NCI-H2171 (cell line): Measurements from ENCODE around the gene NUP62.
"Not testable (repeated sequence)": the region's sequence is repeated elsewhere in the genome, so short reads cannot be mapped to it uniquely, and the experiment has no call there.

Experiments used
- DNase-seq: peaks from one replicate; lab custom pipeline; 2025; lab: John Stamatoyannopoulos, UW

Gene NUP62

DNA sequence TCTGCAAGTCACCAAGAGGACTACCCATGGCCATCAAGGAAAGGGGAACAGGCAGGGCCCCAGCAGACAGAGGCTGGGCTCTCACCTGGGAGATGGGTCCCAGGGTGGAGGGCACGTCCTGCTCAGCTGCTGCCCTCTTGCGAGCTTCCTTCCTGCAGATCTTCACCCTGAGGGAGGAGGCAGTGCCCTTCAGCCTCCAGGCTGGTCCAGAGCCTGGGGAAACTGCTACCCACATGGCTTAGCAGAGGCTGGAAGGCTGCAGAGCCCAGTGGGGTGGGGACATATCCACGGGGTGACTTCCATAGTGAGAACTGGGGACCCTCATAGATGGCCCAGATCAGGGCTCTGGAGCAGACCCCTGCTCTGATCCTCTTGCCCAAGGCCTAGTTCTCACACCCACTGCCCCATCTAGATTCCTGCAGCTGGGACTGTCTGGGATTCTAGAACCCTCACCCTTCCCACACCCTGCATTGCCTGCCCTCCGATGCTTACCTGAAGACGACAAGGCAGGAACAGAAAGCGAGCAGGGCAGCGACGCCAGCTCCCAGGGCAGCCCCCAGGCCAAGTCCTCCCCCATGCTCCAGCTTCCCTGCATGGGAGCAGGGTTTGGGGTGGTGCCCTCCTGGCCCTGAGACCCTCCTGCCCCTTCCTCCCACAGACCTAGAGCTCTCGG is 22.6 kb upstream of the NUP62 start:
- DNase-seq: no peak

DNA sequence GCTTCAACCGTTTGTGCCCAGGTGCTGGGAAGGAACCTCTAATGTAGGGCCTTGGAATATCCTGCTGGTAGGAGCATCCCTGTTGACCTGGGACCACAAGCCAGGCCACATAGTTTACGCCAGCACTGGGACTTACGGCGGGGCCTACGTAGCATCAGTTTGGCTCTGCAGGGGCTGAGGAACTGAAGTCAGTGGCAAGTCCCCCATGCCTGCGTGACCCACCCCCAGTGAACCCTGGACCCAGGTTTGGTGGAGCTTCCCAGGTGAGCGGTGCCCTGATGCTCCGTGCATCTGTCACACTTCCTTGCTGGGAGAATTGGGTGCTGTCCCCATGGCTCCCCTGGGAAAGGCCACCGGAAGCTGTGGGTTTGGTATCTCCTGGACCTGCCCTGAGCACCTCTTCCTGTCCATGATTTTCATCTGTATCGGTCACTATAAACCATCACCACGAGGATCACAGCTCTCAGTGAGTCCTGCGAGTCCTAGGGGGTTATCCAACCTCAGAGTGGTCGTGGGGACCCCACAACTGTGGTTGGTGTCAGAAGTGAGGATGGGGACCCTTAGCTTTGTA is 21.7 kb upstream of the NUP62 start:
- no peak for DNase-seq

DNA sequence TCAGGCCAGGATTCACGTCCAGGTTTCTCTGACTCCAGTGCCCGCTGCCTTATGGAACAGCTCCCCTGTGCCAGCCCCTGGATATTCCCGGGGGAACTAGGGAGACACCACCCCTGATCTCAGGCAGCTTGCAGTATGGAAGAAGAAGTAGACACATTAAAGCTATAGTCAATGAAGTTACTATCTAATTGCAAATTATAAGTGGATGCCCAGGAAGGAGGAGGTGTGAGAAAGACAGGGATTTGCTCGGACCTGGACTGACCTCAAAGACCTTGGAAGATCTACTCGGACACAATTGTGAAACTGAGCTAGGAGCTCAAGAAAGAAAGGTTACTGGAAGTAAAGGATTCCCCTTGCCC is 21.3 kb upstream of the NUP62 start:
- no peak for DNase-seq

DNA sequence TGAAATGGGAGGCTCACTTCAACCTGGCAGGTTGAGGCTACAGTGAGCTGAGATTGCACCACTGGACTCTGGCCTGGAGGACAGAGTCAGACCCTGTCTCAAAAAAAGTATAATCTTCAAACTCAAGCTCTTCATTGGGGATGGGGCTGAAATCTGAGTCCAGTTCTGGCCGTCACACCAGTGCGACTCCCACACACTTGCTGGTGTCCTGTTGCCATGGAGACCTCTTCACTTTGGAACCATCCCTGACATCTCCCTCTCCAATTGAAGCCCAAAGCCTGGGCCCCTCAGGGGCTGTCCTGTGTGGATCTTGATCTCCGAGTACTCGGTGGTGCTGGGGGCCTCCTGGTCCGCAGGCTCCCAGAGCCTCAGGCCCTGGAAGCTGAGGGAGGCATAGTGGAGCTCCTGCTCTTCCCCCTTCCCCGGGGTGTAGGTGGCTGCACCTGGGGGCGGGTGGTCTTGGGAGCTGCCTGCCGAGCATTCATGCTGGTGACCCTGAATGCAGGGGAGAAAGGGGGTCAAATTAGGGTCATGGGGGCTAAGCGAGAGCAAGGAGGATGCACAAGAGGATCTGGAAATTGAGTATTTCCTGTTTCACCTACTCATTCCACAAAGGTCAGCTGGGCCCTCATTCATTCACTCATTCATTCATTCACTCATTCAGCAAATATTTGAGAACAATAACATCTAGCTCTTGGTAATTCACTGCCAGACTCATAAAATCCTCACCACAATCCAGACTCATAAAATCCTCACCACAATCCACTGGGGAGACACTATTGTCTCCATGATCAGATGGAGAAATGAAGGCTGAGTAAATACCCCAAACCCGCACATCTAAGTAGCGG is 20.7 kb upstream of the NUP62 start:
- DNase-seq: no peak

DNA sequence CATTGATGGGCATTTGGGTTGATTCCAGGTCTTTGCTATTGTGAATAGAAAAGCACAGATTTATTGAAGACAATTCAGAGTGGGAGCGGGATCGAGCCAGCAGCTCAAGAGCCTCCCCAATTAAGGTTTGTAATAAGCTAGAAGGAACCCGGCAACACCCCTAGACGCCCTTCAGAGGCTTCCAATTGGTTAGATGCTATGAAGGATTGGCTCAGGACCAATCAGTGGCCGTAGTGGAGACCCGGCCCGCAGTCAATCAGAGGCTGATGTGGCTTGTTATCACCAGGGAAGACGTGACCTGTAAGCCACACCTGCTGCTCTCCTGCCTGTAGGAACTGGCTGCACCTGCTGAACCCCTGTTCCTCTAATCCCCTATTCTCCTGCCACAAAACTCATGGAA is 17.1 kb upstream of the NUP62 start:
- DNase-seq: no peak

DNA sequence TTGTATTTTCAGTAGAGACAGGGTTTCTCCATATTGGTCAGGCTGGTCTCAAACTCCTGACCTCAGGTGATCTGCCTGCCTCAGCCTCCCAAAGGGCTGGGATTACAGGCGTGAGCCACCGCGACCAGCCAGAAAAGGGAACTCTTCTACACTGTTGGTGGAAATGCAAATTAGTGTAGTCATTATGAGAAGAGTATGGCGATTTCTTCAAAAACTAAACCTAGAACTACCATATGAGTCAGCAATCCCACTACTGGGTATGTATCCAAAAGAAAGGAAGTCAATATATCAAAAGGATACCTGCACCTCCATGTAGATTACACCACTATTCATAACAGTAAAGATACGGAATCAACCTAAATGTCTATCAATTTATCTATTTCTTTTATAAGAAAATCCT is 15.3 kb upstream of the NUP62 start:
- not testable (repeated sequence) for DNase-seq

DNA sequence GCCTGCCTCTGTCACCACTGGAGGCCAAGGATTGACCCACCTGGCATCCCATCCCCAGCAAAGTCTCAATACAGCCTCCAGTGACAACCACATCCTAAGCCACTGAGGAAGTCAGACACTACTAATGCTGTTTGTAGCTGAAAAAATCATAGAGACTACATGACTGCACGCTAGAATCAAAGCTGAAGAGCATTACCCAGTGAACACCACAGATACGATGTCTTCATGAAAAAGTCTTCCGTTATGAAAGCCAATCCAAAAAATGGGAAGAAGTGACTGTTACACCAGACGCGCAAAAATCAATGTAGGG is 11.1 kb upstream of the NUP62 start:
- DNase-seq: no peak

DNA sequence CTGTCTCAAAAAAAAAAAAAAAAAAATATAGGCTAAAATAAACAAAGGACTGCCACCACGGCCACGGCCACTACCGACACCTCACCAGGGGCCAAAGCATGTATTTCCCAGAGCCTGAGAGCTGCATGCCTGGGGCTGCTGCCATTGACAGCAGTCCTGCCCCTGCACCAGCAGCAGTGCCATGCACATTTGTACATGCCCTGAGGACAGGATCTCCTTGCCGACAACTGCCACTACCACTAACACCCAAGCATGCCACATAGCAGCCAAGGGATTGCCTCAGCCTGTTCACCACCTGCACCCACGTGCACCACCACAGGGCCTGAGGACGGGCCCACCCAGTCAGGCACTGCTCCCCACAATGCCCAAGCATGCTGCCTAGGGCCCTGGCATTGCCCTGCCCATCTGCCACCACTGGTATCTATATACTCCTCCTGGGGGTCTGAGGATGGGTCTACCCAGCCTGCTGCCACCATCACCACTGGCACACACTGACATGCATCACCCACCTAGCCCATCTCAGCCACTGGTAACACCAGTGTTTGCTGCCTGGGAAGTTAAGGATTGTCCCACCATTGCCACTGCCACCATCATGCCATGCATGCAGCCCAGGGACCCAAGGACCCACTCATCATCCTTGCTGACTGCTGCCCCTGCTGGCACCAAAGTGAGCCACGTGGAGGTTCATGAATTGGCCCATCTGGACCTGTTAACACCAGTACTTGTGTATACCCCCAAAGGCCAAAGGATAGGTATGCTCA is 10.6 kb upstream of the NUP62 start:
- DNase-seq: no peak

DNA sequence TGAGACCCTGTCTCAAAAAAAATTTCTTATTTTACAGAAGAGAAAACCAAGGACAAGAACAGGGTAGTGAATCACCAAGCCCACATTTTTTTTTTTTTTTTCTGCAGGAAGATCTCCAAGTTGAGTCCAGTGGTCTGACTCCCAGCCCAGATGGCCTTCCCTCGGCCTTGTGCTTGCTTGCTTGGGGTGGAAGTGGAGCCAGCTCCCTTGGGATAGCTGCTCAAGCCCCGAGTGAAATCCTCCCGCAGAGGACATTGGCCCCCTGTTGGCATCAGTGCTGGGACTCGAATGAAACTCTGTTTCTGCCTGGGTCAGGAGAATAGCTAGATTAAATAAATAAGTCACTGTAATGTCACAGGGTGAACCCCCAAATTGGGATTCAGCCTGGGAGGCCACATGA is 9.4 kb upstream of the NUP62 start:
- DNase-seq: no peak

DNA sequence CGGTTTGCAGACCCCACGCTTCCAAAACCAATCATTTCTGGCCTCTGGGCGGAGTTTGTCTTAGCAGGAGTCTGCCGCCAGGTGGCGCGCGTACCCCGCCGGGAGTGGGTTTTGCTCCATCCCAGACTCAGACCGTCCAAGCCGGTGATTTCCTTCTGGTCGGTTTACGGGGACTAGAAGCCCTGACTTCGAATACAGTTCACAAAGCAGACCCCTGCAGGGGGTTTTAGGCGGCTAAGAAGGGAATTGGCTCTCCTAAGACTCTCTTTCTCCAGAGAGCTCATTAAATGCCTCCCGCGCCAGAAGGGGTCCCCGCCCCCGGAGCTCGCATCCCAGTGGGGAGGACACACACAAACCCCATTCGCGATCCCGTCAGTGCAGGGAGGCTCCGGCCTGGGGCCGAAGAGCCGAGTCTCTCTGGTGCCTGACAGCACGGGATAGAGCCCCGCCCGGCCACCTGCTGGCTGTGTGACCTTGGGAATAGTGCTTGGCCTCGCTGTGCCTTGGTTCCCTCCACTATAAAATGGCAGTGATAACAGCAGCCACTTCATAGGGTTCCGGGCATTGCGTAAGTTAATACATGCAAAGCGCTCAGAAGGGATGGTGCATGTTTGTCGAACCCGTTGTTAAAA is 8.6 kb upstream of the NUP62 start:
- DNase-seq: peak; percentile 74

DNA sequence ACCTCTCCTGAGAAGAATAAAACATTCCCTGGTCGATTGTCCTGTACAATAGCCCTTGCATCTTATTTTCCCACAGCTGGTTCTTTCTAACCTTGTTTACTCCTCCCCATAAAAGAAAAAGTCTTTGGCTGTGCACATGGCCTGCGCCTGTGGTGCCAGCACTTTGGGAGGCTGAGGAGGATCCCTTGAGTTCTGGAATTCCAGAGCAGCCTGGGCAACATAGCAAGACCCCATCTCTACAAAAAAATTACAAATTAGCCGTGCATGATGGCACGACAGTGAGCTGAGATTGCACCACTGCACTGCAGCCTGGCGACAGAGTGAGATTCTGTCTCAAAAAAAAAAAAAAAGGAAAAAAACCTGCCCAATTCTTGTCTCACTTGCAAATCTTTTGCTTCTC is 7.2 kb upstream of the NUP62 start:
- no peak for DNase-seq

DNA sequence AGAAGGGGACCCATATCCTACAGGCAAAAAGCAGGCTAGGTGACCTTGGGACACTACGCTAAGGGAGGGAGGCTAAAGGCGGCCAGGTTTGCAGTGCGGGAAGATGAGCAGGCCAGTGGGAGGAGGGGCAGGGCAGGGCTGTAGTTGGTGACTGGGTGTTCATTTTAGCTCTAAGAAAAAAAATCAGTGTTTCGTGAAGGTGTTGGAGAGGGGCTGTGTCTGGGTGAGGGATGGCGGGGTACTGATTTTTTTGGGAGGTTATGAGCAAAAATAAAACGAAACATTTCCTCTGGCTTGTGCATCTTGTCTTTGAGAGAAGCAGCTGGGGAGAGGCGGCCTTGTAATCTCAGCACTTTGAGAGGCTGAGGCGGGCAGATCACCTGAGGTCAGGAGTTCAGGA is 4.3 kb upstream of the NUP62 start:
- no peak for DNase-seq

DNA sequence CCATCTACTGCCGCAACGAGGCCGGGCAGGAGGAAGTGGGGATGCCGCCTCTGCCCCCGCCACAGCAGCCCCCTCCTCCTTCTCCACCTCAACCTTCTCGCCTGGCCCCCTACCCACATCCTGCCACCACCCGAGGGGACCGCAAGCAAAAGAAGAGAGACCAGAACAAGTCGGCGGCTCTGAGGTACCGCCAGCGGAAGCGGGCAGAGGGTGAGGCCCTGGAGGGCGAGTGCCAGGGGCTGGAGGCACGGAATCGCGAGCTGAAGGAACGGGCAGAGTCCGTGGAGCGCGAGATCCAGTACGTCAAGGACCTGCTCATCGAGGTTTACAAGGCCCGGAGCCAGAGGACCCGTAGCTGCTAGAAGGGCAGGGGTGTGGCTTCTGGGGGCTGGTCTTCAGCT is 3.4 kb upstream of the NUP62 start:
- DNase-seq: no peak

DNA sequence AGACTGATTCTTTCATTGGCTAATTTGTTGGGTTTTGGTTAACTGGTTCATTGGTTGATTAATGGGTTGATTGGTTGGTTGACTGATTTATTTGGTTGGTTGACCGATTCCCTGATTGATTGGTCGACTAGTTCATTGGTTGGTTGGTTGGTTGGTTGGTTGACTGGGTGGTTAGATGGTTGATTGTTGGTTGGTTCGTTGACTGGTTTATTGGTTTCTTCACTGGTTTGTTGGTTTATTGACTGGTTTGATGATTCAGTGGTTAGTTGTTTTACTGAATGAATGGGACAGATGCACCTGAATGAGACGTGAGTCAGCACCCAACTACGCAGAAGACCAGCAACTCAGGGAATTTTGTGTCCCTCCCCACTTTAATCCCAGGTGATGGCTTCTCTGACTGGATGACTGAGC is 2.7 kb upstream of the NUP62 start:
- DNase-seq: no peak

DNA sequence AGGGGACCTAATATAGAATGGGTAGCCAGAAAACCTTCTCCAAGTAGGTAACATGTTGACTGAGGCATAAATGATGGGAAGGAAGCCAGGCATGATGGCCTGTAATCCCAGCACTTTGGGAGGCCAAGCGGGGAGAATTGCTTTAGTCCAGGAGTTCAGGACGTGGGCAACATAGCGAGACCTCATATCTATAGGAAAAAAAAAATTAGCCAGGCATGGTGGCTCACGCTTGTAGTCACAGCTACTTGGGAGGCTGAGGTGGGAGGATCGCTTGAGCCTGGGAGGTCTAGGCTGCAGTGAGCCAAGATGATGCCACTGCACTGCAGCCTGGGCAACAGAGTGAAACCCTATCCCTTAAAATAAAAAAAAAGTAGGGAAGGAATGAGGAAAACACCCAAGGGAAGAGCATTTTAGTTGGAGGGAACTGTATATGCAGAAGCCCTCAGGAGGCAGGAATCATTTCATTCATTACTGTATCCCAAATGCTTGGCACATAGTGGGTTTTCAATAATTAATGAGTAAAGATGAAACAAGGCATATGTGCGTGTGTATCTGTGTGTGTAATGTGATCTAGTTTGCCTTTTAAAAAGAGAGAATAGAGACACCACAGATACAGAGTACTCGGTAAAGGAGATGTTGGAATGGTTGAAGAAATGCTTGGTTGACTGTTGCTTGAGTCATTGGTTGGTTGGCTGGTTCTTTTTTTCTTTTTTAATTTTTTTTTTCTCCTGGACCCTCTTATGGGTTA is 2.2 kb upstream of the NUP62 start:
- no peak for DNase-seq

DNA sequence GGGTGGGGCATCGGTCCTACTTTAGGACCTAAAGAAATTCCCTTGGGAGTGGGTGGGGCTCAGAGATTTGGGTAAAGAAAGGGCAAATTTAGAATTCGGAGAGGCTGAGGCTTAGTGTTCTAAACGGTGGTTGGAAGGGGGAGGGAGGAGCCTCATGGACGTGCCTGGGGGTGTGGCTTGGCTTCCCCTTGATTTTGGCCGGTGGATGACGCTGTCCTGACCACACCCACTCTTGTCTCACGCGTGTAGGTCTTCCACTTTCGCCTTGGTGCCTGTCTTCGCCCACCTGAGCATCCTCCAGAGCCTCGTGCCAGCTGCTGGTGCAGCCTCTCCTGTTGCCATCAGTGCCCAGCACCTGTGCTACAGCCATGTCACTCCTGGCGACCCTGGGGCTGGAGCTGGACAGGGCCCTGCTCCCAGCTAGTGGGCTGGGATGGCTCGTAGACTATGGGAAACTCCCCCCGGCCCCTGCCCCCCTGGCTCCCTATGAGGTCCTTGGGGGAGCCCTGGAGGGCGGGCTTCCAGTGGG is 1.2 kb upstream of the NUP62 start:
- DNase-seq: no peak

DNA sequence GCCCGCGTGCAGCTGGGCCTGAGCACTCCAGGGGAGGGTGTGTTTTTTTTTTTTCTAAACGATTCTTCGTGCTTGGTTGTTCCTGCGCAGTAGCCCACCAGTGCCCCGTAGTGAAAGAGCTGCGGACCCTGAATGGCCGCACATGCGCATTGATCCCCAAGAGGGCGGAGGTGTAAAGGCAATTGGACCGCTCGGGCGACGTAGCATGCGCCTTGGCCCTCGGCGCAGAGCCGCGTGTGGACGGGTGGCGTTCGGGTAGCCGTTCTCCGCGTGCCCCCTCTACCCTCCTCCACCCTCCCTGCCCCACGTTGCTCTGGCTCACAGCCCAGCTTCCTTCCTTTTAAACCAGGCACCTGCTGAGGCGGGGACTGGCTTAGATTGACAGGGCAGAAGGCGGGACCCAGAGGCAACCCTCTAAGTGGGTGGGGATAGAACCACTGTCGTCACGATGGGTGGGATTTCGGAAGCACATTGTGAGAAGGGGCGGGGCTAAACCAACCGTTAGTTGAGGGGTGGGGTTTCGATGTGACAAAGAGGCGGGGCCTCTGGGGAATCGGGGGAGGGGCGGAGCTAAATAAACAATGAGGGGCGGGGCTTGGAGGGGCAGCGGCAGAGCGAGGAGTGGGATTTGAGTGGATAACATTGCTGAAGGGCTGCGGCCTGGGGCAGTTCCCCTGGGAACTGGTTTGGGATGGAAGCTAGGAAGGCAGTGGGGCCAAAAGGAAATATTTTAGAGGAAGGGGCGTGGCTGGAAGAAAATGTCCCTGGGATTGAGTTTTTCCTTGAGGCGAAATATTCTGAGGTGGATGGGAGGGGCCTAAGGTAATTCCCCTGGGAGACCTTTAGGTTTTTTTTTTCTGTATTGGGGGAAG is 543 bp upstream of the NUP62 start:
- peak; percentile 96 for DNase-seq

DNA sequence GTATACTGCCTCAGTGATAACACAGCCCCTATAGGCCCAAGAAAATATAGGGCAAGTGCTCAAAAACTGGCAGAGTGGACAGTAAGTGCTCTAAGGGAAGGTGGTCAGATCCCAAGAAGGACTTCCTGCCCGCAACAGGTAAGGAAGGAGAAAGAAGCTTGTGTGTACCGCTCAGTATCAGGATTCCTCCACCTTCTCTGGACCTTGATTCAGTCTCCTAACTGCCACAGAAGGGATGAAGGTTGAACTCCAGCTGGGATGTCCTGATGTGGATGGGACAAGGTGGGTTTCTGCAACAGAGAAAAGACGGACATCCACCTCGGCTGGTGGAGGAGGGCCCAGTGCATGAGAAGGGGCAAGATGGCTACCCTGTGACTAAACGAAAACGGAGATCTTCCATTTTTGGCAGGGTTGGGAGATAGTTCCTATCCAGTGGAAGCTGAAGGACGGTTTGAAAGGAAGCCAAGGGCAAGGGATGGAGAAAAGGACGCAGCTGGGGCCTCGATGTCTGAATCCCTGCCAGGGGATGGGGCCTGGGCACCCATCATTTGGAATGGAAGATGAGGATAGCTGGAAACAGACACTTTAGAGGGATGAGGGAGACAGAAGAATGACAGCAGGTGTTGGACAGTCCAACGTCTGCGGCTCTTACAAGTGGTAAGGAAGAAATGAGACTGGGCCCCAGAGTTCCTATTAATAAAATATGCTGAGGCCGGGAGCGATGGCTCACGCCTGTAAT is 1.6 kb downstream of the NUP62 start:
- no peak for DNase-seq

DNA sequence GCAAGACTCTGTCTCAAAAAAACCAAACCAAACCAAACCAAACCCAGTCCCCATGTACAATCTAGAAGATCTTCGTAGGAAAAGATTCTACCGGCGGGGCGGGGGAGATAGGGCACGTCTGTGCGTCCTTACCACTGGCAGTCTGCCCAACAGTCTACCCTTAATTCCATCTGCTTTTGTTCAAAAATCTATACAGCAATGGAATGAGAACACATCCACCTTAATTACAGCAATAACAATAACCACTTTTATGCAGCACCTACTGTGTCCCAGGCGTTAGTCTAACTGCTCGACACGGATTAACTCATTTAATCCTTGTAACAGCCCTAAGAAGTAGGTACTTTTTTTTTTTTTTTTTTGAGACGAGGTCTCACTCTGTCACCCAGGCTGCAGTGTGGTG is 2.8 kb downstream of the NUP62 start:
- DNase-seq: no peak

DNA sequence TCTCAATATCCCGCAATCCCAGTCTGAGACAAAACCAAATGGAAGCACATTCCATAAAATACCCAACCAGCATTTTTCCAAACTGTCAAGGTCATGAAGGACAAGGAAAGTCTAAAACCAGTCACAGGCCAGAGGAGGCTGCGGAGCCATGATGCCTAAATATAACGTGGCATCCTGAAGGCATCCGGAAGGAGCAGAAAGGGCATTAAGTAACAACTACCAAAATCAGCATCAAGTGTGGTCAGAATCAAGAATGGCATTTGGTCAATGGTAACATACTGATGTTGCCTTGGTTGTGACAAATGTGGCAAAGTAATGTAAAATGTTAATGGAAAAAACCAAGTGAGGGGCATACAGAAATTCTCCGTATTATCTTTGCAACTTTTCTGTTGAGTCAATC is 3.8 kb downstream of the NUP62 start:
- no peak for DNase-seq
